ENCODE measurements around the gene PLEKHA6. TPM values are rescaled to one million over a fixed set of nuclear protein-coding genes. Genes with fewer than 3 reads are reported as not detected.

The PLEKHA6 gene
- total RNA-seq, 2 donors from 2014 or later, result 18.1 to 25.7 TPM

- no peaks in the 10 kb centered on the region for H3K27me3 ChIP-seq
- H3K27ac ChIP-seq, result no peak overlapping the region
- no peaks in the 10 kb centered on the region for H3K9me3 ChIP-seq
- H3K4me3 ChIP-seq, result no peak overlapping the region
- no peak for TF ChIP-seq CTCF (IDR thresholded peaks at IDR 0.05)
- H3K4me1 ChIP-seq, result peaks cover 0 to 26% of the 10 kb centered on the region in 2 donors
- no peaks in the 10 kb centered on the region for H3K36me3 ChIP-seq
- DNase-seq (ENCODE audit: low spot score), result no peak
Measured at GRCh38 chr1:204194771-204195170, 165.0 kb downstream of the PLEKHA6 start.

GRCh38 chr1:204194080-204194479 lies 165.6 kb downstream of the PLEKHA6 start:
- no peaks in the 10 kb centered on the region for H3K27me3 ChIP-seq
- H3K4me1 ChIP-seq, result peaks cover 0 to 20% of the 10 kb centered on the region in 2 donors
- H3K36me3 ChIP-seq, result no peaks in the 10 kb centered on the region
- TF ChIP-seq CTCF (IDR thresholded peaks at IDR 0.05), result no peak
- no peaks in the 10 kb centered on the region for H3K9me3 ChIP-seq
- H3K27ac ChIP-seq, result no peak overlapping the region
- DNase-seq (ENCODE audit: low spot score), result no peak
- no peak overlapping the region for H3K4me3 ChIP-seq

GRCh38 chr1:204192589-204193352 lies 167.0 kb downstream of the PLEKHA6 start:
- H3K4me1 ChIP-seq, result peaks cover 0 to 9% of the 10 kb centered on the region in 2 donors
- H3K36me3 ChIP-seq, result no peaks in the 10 kb centered on the region
- H3K27ac ChIP-seq, result no peak overlapping the region
- no peak overlapping the region for H3K4me3 ChIP-seq
- no peak for TF ChIP-seq CTCF (IDR thresholded peaks at IDR 0.05)
- no peaks in the 10 kb centered on the region for H3K27me3 ChIP-seq
- no peak for DNase-seq (ENCODE audit: low spot score)
- no peaks in the 10 kb centered on the region for H3K9me3 ChIP-seq

- no peak for DNase-seq (ENCODE audit: low spot score)
- H3K27me3 ChIP-seq, result no peaks in the 10 kb centered on the region
Measured at GRCh38 chr1:204192046-204192445, 167.7 kb downstream of the PLEKHA6 start.

GRCh38 chr1:204191456-204191855 lies 168.3 kb downstream of the PLEKHA6 start:
- no peak for TF ChIP-seq CTCF (IDR thresholded peaks at IDR 0.05)
- no peak for DNase-seq (ENCODE audit: low spot score)
- H3K27me3 ChIP-seq, result no peaks in the 10 kb centered on the region
- H3K4me1 ChIP-seq, result peaks cover 0 to 9% of the 10 kb centered on the region in 2 donors
- no peaks in the 10 kb centered on the region for H3K9me3 ChIP-seq
- no peaks in the 10 kb centered on the region for H3K36me3 ChIP-seq
- no peak overlapping the region for H3K4me3 ChIP-seq
- H3K27ac ChIP-seq, result no peak overlapping the region

More at GRCh38 chr1:204192046-204192445, 167.7 kb downstream of the PLEKHA6 start:
- no peak overlapping the region for H3K4me3 ChIP-seq
- H3K36me3 ChIP-seq, result no peaks in the 10 kb centered on the region
- peaks cover 0 to 9% of the 10 kb centered on the region in 2 donors for H3K4me1 ChIP-seq
- no peaks in the 10 kb centered on the region for H3K9me3 ChIP-seq
- TF ChIP-seq CTCF (IDR thresholded peaks at IDR 0.05), result no peak
- no peak overlapping the region for H3K27ac ChIP-seq
